DMS153 (cell line): ENCODE results near the gene ZGPAT.

ENCODE experiments used
- DNase-seq: peaks from one replicate; lab custom pipeline; 2025; lab: John Stamatoyannopoulos, UW

The ZGPAT gene

GRCh38 chr20:63693083-63693732 is 14.6 kb upstream of the ZGPAT start:
- DNase-seq = no peak

GRCh38 chr20:63693733-63694583 is 13.9 kb upstream of the ZGPAT start:
- no peak for DNase-seq

GRCh38 chr20:63694584-63695423 is 13.0 kb upstream of the ZGPAT start:
- no peak for DNase-seq

GRCh38 chr20:63695424-63696305 is 12.2 kb upstream of the ZGPAT start:
- DNase-seq = no peak

- DNase-seq = no peak
These were observed 11.6 kb upstream of the ZGPAT start for GRCh38 chr20:63696306-63696627.

GRCh38 chr20:63696628-63697356 is 11.0 kb upstream of the ZGPAT start, which contains the start of gene TNFRSF6B:
TSS of gene TNFRSF6B (plus strand) at chr20:63696652. CDS start at chr20:63696768, 116 bp downstream.
- DNase-seq = no peak

GRCh38 chr20:63697357-63697867 is 10.4 kb upstream of the ZGPAT start:
- DNase-seq = no peak

GRCh38 chr20:63697868-63698545 is 9.8 kb upstream of the ZGPAT start:
- no peak for DNase-seq

- DNase-seq = no peak
These were observed 8.9 kb upstream of the ZGPAT start for GRCh38 chr20:63698739-63699465.

- DNase-seq = no peak
These were observed 8.2 kb upstream of the ZGPAT start for GRCh38 chr20:63699466-63700198.

- DNase-seq = no peak
These were observed 7.4 kb upstream of the ZGPAT start for GRCh38 chr20:63700199-63701050.

GRCh38 chr20:63701051-63701328 is 6.8 kb upstream of the ZGPAT start:
- DNase-seq = no peak

GRCh38 chr20:63701329-63702035 is 6.4 kb upstream of the ZGPAT start:
- DNase-seq = no peak

GRCh38 chr20:63702036-63702665 is 5.7 kb upstream of the ZGPAT start:
- no peak for DNase-seq

GRCh38 chr20:63702751-63703470 is 4.9 kb upstream of the ZGPAT start:
- no peak for DNase-seq

- DNase-seq = no peak
These were observed 4.3 kb upstream of the ZGPAT start for GRCh38 chr20:63703471-63703975.
